BJ (cell line): ENCODE results near the gene ZNF512B. TPM values are rescaled to one million over a fixed set of nuclear protein-coding genes. Genes with fewer than 3 reads are reported as not detected.
"Not testable (repeated sequence)": the region's sequence is repeated elsewhere in the genome, so short reads cannot be mapped to it uniquely, and the experiment has no call there.

Experiments
- CTCF ChIA-PET: fragments of 350-600 bp; formaldehyde crosslinking; extraction: SDS; loops from one replicate; lab custom pipeline; 2021; ENCODE audit warnings: antibody characterized with exemption, inconsistent platforms; lab: Yijun Ruan, JAX
- POLR2A ChIA-PET: fragments of 300-600 bp; sonication (Branson Sonifier 250); formaldehyde crosslinking; extraction: SDS; loops from one replicate; lab custom pipeline; 2021; ENCODE audit warnings: antibody characterized with exemption; lab: Charles Lee
- DNase-seq: peaks from one replicate; pipeline ENCODE4 v3.0.0-alpha.2; 2011; ENCODE audit warnings: low read depth
- H3K27me3 ChIP-seq: 2 replicates; pipeline ENCODE4 v1.6.0; 2011; ENCODE audit warnings: low read length; ENCODE audit not compliant: control insufficient read depth, insufficient read depth
- H3K36me3 ChIP-seq: 2 replicates; pipeline ENCODE4 v1.5.1; 2011; ENCODE audit warnings: low read length; ENCODE audit not compliant: control insufficient read depth, insufficient read depth
- H3K4me3 ChIP-seq: 2 replicates; pipeline ENCODE4 v1.5.1; 2011; ENCODE audit warnings: low read depth, mild to moderate bottlenecking, control low read depth, low read length
- CTCF ChIP-seq: IDR thresholded peaks from 2 replicates; pipeline ENCODE4 v1.5.1; 2011; ENCODE audit warnings: low read depth, mild to moderate bottlenecking, control low read depth, inconsistent platforms, low read length, moderate library complexity; ENCODE audit not compliant: insufficient read depth
- polyA plus RNA-seq: library from polyadenylated mRNA; depleted of rRNA; stranded (reverse); fragments of >200 nt; gene quantifications from 2 replicates; pipeline ENCODE4 v1.2.3, GENCODE V29; 2011

ZNF512B gene
- polyA plus RNA-seq, 1 experiment: 6.0 TPM

GRCh38 chr20:63961664-63962425, 7.9 kb downstream of the ZNF512B start:
- POLR2A ChIA-PET: no interaction called here
- CTCF ChIA-PET: interaction anchor here (0.7 kb wide), 1 partner anchor 19 kb away, joined by 3 read pairs; the partner anchor contains the start of gene PRPF6

GRCh38 chr20:63960654-63961621, 8.8 kb downstream of the ZNF512B start:
- POLR2A ChIA-PET, H3K4me3 ChIP-seq, DNase-seq, H3K27me3 ChIP-seq, CTCF ChIA-PET: not testable (repeated sequence)
- peaks cover 32% of the 10 kb centered on the region for H3K36me3 ChIP-seq

More at GRCh38 chr20:63961664-63962425, 7.9 kb downstream of the ZNF512B start:
- peaks cover 38% of the 10 kb centered on the region for H3K36me3 ChIP-seq
- H3K27me3 ChIP-seq: no peaks in the 10 kb centered on the region
- no peak for TF ChIP-seq CTCF
- no peak for DNase-seq
- no peak overlapping the region for H3K4me3 ChIP-seq

GRCh38 chr20:63959699-63960075, 10.0 kb downstream of the ZNF512B start:
- Histone ChIP-seq H3K27me3 (no peaks in the 10 kb centered on the region), H3K36me3 (peaks cover 32% of the 10 kb centered on the region), H3K4me3 (no peak overlapping the region)
- ChIA-PET CTCF (interaction anchor here (1.3 kb wide), 1 partner anchor 174 kb away, joined by 3 read pairs; no protein-coding TSS in a partner anchor), POLR2A (no interaction called here)
- TF ChIP-seq CTCF: no peak
- DNase-seq: no peak

- ChIA-PET POLR2A (interaction anchor here (0.7 kb wide), 1 partner anchor 378 kb away, joined by 3 read pairs; no protein-coding TSS in a partner anchor), CTCF (interaction anchor here (1.3 kb wide), 1 partner anchor 173 kb away, joined by 3 read pairs; no protein-coding TSS in a partner anchor)
Measured at GRCh38 chr20:63958964-63959698, 10.6 kb downstream of the ZNF512B start.

More at GRCh38 chr20:63958964-63959698, 10.6 kb downstream of the ZNF512B start:
- Histone ChIP-seq H3K36me3 (peaks cover 27% of the 10 kb centered on the region), H3K4me3 (no peak overlapping the region), H3K27me3 (no peaks in the 10 kb centered on the region)
- DNase-seq: no peak
- no peak for TF ChIP-seq CTCF
